Pancreas (tissue), 10 donors: Measurements from ENCODE around the gene GPR85. TPM values are rescaled to one million over a fixed set of nuclear protein-coding genes. Genes with fewer than 3 reads are reported as not detected.
A peak's percentile ranks its signal among the peaks of the same experiment; 100 is the strongest.

Experiments
- ATAC-seq, 4 donors: fragments of 200-7000 bp; cut with Tn5 transposase; one replicate each; pipeline versions ENCODE4 v1.8.0 to v1.9.1; 2020; ENCODE audit warnings: mild to moderate bottlenecking in 4 of 4, moderate library complexity in 4 of 4
- DNase-seq, 6 donors: peaks; one replicate each; pipeline ENCODE4 v3.0.0-alpha.2; 2020
- FAIRE-seq: peaks from 2 replicates; lab custom pipeline; 2012; peaks lifted over from hg19 to GRCh38; lab: Jason Lieb, UNC
- H3K27ac ChIP-seq, 4 donors: fragments of 200-600 bp; sonication (generic); 1 replicate in 3 of 4; 2 replicates in 1 of 4; pipeline versions ENCODE4 v1.5.0 to v1.8.0; 2020
- H3K27me3 ChIP-seq, 4 donors: fragments of 200-600 bp; one replicate each; pipeline ENCODE4 v1.8.0; 2021
- H3K36me3 ChIP-seq, 3 donors: fragments of 200-600 bp; sonication (generic) in 1 of 3; one replicate each; pipeline versions ENCODE4 v1.5.0 to v1.8.0; 2020 to 2021
- H3K4me1 ChIP-seq, 3 donors: fragments of 200-600 bp; one replicate each; pipeline ENCODE4 v1.8.0; 2021
- H3K4me3 ChIP-seq, 4 donors: fragments of 200-600 bp; sonication (generic) in 2 of 4; one replicate each; pipeline versions ENCODE4 v1.5.0 to v1.8.0; 2020 to 2021
- H3K9me3 ChIP-seq, 4 donors: fragments of 200-600 bp; one replicate each; pipeline ENCODE4 v1.8.0; 2021
- CTCF ChIP-seq, 4 donors: fragments of 200-600 bp; sonication (generic) in 3 of 4; IDR thresholded peaks; one replicate each; pipeline versions ENCODE4 v1.5.0 to v1.8.0; 2021; ENCODE audit warnings: antibody characterized with exemption in 4 of 4
- WGBS, 2 donors: extraction: QIAGEN DNeasy Blood & Tissue Kit; methylation state at CpG; one replicate each; pipeline ENCODE4 v1.1.7; 2013; 5-methylcytosine and 5-hydroxymethylcytosine counted together
- intact Hi-C, 3 donors: fragments of 100-400 bp; cut with DNase I; formaldehyde crosslinking; loops; one replicate each; pipeline versions ENCODE4 v1.11.1 to v1.14.2; 2022
- polyA plus RNA-seq, 2 donors: library from polyadenylated mRNA; stranded (reverse); fragments of 200-250 nt; gene quantifications; one replicate each; pipeline ENCODE4 v1.2.3, GENCODE V29; 2013
- total RNA-seq, 6 donors: library from RNA; stranded (reverse); fragmentation: NEBNext Ultra II Directional in 4 of 6; extraction: Animal tissue kit (Norgen Biotek cat#: 25700) in 4 of 6; gene quantifications; one replicate each; pipeline versions ENCODE4 v1.2.1 to v1.2.4, GENCODE V29; 2021 to 2023
- donor health status: healthy with polysubstance abuse.
- donor health status: DM: no; HTN: no; CAD: no; lungs with moderate emphysema.
- donor health status: DM: no; HTN: no; CAD: no.
- donor health status: control.
- donor health status: control.
- donor health status: Bipolar disorder and iron deficiency.
- donor health status: DM: yes; HTN: yes; CAD: no.
- donor health status: DM: no; HTN: no; CAD: no.
- donor health status: DM: no; HTN: no; CAD: no.
- donor health status: DM: yes; HTN: yes; CAD: no.

Gene GPR85
- total and polyA plus RNA-seq, 8 donors: 0.06 to 1.2 (median 0.23) TPM; not detected in 1

- no peak for ATAC-seq
- no peak for FAIRE-seq
- Histone ChIP-seq H3K36me3 (no peaks in the 10 kb centered on the region), H3K9me3 (no peaks in the 10 kb centered on the region), H3K4me1 (peaks cover 0 to 6% (median 4%) of the 10 kb centered on the region in 3 donors), H3K27ac (no peak overlapping the region), H3K27me3 (no peaks in the 10 kb centered on the region), H3K4me3 (no peak overlapping the region)
- WGBS, 2 donors: 83 to 91% methylated on average over 2 of the region's 2 CpGs
- DNase-seq: no peak
- no peak for TF ChIP-seq CTCF (IDR thresholded peaks at IDR 0.05)
- intact Hi-C loops: no loop called here
These were observed 27.3 kb upstream of the GPR85 start for GRCh38 chr7:113113912-113114311.

DNA sequence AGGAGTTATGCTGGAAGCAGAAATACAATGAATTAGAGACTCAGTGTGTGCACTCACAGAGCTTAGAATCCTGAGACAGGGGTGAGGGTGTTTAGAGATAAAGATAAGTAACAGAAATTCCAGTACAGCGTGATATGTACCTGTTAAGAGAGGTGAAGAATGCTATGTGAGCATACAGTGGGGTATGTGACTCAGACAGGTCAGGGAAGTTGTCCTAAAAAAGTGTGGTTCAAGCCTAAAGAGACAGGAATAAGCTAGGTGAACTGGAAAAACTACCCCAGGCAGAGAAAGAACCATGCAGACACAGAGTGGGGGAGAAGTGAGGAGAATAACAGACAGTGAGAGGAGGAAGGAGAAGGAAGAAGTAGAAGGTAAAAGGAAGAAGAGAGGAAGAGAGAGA, 23.1 kb upstream of the GPR85 start:
- no peaks in the 10 kb centered on the region for H3K9me3 ChIP-seq
- no peak for ATAC-seq
- H3K27me3 ChIP-seq: no peaks in the 10 kb centered on the region
- DNase-seq: no peak
- no peak for FAIRE-seq
- intact Hi-C loops: no loop called here
- H3K4me1 ChIP-seq: no peaks in the 10 kb centered on the region
- H3K4me3 ChIP-seq: no peak overlapping the region
- WGBS, 2 donors: 85 to 94% methylated on average over 1 of the region's 1 CpG
- H3K36me3 ChIP-seq: no peaks in the 10 kb centered on the region
- no peak for TF ChIP-seq CTCF (IDR thresholded peaks at IDR 0.05)
- H3K27ac ChIP-seq: no peak overlapping the region

GRCh38 chr7:113100121-113100603, 13.5 kb upstream of the GPR85 start:
- Histone ChIP-seq H3K9me3 (no peaks in the 10 kb centered on the region), H3K36me3 (no peaks in the 10 kb centered on the region), H3K27me3 (no peaks in the 10 kb centered on the region), H3K4me1 (peaks cover 0 to 12% (median 0%) of the 10 kb centered on the region in 3 donors), H3K27ac (peak overlapping the region in 2 of 4 donors; percentile 38 to 39), H3K4me3 (peak overlapping the region in 2 of 4 donors; percentile 4 to 7)
- intact Hi-C loops: no loop called here
- DNase-seq (peak; percentile 49 to 72 (median 60)), ATAC-seq (peak; percentile 83 to 94 (median 92)), FAIRE-seq (peak; percentile 5)
- 39 to 44% methylated on average over 5 of the region's 5 CpGs for WGBS, 2 donors
- no peak for TF ChIP-seq CTCF (IDR thresholded peaks at IDR 0.05)

DNA sequence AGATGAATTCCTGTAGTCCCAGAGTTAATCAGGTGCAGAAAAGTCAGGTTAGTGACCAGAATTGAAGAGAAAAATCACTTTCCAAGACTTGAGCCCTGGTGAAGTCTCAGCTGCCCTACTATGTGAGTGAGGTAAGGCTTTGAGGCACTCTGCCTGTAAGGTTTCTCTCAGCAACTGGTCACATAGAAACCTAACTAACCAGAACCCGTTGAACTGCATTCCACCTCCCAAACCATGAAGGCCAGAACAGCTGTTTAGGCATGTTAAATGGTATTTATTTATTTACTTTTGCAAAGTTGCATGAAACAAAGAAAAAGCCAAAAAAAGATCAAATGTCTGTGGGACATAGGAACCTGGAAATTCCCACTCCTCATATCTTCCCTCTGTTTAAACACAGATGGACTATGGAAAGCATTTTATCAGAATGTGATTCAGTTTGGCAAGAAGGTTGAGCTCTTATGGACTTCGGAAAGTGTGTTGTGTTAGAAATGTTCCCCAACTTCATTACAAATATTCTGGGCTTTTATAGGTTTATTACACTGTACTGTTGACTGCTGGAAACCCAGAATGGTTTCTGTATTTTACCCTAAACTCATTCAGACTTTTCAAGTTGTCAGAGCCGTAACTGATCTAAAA, 12.8 kb upstream of the GPR85 start:
- Histone ChIP-seq H3K27me3 (no peaks in the 10 kb centered on the region), H3K4me1 (peaks cover 0 to 12% (median 0%) of the 10 kb centered on the region in 3 donors), H3K4me3 (peak overlapping the region in 2 of 4 donors; percentile 4 to 7), H3K9me3 (no peaks in the 10 kb centered on the region), H3K27ac (peak overlapping the region in 3 of 4 donors; percentile 6 to 39 (median 38)), H3K36me3 (no peaks in the 10 kb centered on the region)
- FAIRE-seq (no peak), DNase-seq (no peak), ATAC-seq (peak; percentile 57 to 80 (median 76))
- WGBS, 2 donors: 12 to 15% methylated on average over 3 of the region's 3 CpGs
- intact Hi-C loops: no loop called here
- TF ChIP-seq CTCF (IDR thresholded peaks at IDR 0.05): no peak
